Neuronal stem cell (in vitro differentiated cells): Measurements from ENCODE around the gene MLANA.

ENCODE experiments used
- DNase-seq: peaks from one replicate; pipeline ENCODE4 v3.0.0-alpha.2; 2013; ENCODE audit warnings: low spot score
- H2AFZ ChIP-seq: one replicate; pipeline ENCODE4 v1.6.1; 2013; ENCODE audit warnings: mild to moderate bottlenecking, low read length, inconsistent platforms
- H2AK5ac ChIP-seq: 2 replicates; pipeline ENCODE4 v1.6.1; 2013; ENCODE audit warnings: low read depth, mild to moderate bottlenecking, inconsistent platforms, low read length, moderate library complexity, mixed read lengths
- H2BK120ac ChIP-seq: 2 replicates; pipeline ENCODE4 v1.6.1; 2013; ENCODE audit warnings: low read depth, mild to moderate bottlenecking, inconsistent platforms, low read length, moderate library complexity, mixed read lengths
- H2BK12ac ChIP-seq: one replicate; pipeline ENCODE4 v1.6.1; 2013; ENCODE audit warnings: low read length, inconsistent platforms
- H2BK15ac ChIP-seq: 2 replicates; pipeline ENCODE4 v1.6.1; 2013; ENCODE audit warnings: mild to moderate bottlenecking, low read length, inconsistent platforms, mixed read lengths
- H2BK5ac ChIP-seq: one replicate; pipeline ENCODE4 v1.6.1; 2013; ENCODE audit warnings: inconsistent platforms, mild to moderate bottlenecking, low read length, moderate library complexity
- H3K14ac ChIP-seq: one replicate; pipeline ENCODE4 v1.6.1; 2013; ENCODE audit warnings: low read length, inconsistent platforms
- H3K18ac ChIP-seq: 2 replicates; pipeline ENCODE4 v1.6.1; 2013; ENCODE audit warnings: low read length, inconsistent platforms
- H3K23ac ChIP-seq: 2 replicates; pipeline ENCODE4 v1.6.1; 2013; ENCODE audit warnings: low read depth, mild to moderate bottlenecking, mixed read lengths, low read length, inconsistent platforms; ENCODE audit not compliant: poor library complexity
- H3K27ac ChIP-seq: replicated peaks from 3 replicates; pipeline ENCODE4 v1.5.1; 2013; ENCODE audit warnings: low read length, inconsistent platforms
- H3K27me3 ChIP-seq, 3 experiments: 2 replicates each; pipeline ENCODE4 v1.6.1; 2013; ENCODE audit warnings: low read length in 3 of 3, mild to moderate bottlenecking in 2 of 3, inconsistent platforms in 1 of 3, low read depth in 1 of 3, mixed read lengths in 1 of 3, moderate library complexity in 1 of 3; ENCODE audit not compliant: control insufficient read depth in 3 of 3, insufficient read depth in 3 of 3
- H3K36me3 ChIP-seq, 2 donors: replicated peaks in 1 of 2; 2 replicates each; pipeline ENCODE4 v1.6.1; 2013; ENCODE audit warnings: low read length in 2 of 2; ENCODE audit not compliant: control insufficient read depth in 2 of 2, insufficient read depth in 2 of 2
- H3K4ac ChIP-seq: 2 replicates; pipeline ENCODE4 v1.6.1; 2013; ENCODE audit warnings: inconsistent platforms, mild to moderate bottlenecking, low read length, moderate library complexity
- H3K4me1 ChIP-seq, 2 donors: 1 replicate in 1 of 2; 2 replicates in 1 of 2; pipeline ENCODE4 v1.6.1; 2013; ENCODE audit warnings: low read length in 2 of 2, low read depth in 1 of 2; ENCODE audit not compliant: control insufficient read depth in 2 of 2, insufficient read depth in 1 of 2
- H3K4me2 ChIP-seq: one replicate; pipeline ENCODE4 v1.6.1; 2013; ENCODE audit warnings: mild to moderate bottlenecking, low read length, inconsistent platforms; ENCODE audit not compliant: insufficient read depth, poor library complexity, severe bottlenecking
- H3K4me3 ChIP-seq, 2 donors: 2 replicates each; pipeline ENCODE4 v1.5.1; 2013; ENCODE audit warnings: low read length in 2 of 2, mild to moderate bottlenecking in 2 of 2, inconsistent platforms in 1 of 2, moderate library complexity in 1 of 2
- H3K79me1 ChIP-seq: one replicate; pipeline ENCODE4 v1.6.1; 2013; ENCODE audit warnings: low read depth, mild to moderate bottlenecking, inconsistent platforms, low read length, moderate library complexity
- H3K9ac ChIP-seq: one replicate; pipeline ENCODE4 v1.6.1; 2013; ENCODE audit warnings: mild to moderate bottlenecking, low read depth, low read length, inconsistent platforms; ENCODE audit not compliant: poor library complexity
- H3K9me3 ChIP-seq, 2 donors: replicated peaks in 1 of 2; 2 replicates each; pipeline versions ENCODE3 to v1.6.1; 2013; ENCODE audit warnings: low read length in 2 of 2, mild to moderate bottlenecking in 2 of 2, inconsistent platforms in 1 of 2, low read depth in 1 of 2, mixed read lengths in 1 of 2, moderate library complexity in 1 of 2; ENCODE audit not compliant: control insufficient read depth in 2 of 2, insufficient read depth in 1 of 2
- H4K8ac ChIP-seq: one replicate; pipeline ENCODE4 v1.6.1; 2013; ENCODE audit warnings: low read depth, mild to moderate bottlenecking, inconsistent platforms, low read length, moderate library complexity
- H4K91ac ChIP-seq: one replicate; pipeline ENCODE4 v1.6.1; 2013; ENCODE audit warnings: low read length, low read depth, mild to moderate bottlenecking, inconsistent platforms; ENCODE audit not compliant: poor library complexity
- WGBS, 2 donors: extraction: QIAGEN DNeasy Blood & Tissue Kit; methylation state at CpG; one replicate each; pipeline ENCODE4 v1.1.7; 2013; ENCODE audit warnings: missing lambda C conversion rate in 2 of 2, mixed read lengths in 1 of 2; ENCODE audit not compliant: insufficient read length in 2 of 2, insufficient replicate concordance in 1 of 2; ENCODE audit errors: extremely low coverage in 2 of 2; 5-methylcytosine and 5-hydroxymethylcytosine counted together

Gene MLANA

DNA sequence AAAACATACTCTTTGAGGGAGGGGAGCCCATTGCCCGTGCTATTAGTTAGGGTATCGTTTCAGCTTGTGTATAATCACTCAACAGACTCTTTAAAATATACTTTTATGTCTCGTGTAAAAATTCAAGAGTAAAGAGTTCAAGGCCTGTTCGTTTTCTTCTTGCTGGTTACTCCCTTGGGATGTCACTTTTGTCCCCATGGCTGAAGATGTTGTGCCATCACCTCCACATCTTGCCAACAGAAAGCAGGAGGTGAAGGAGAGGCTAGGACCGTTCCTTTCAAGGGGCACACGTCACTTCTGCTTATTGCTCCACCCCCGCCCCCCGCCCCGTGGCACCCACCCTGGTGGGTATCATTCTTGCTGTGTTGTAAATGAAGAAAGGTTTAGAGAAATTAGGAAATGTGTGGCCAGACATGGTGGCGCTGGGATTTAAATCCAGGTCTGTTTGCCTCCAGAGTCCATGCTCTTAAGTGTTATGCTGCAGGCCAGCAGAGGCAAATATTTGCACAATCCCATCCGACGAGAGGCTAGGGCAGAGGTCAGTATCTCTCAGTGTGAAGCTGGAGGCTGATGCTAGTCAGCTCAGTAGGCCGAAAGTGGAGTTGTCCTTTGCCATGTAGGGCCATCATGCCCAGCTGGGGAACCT, 3.0 kb downstream of the MLANA start:
- no peak overlapping the region for H2BK5ac ChIP-seq
- no peak overlapping the region for H3K4me3 ChIP-seq
- H3K27ac ChIP-seq = no peak overlapping the region

GRCh38 chr9:5894237-5894959, 3.7 kb downstream of the MLANA start:
- no peak overlapping the region for H3K4ac ChIP-seq
- no CpG with 5 or more reads among the region's 6 CpGs for WGBS, 2 donors
- DNase-seq = no peak

More for the DNA sequence above, 3.0 kb downstream of the MLANA start:
- H4K8ac ChIP-seq = no peak overlapping the region
- no peak overlapping the region for H3K23ac ChIP-seq
- DNase-seq = no peak
- H2BK120ac ChIP-seq = no peak overlapping the region
- no peak overlapping the region for H3K14ac ChIP-seq
- peaks cover 0 to 1% of the 10 kb centered on the region in 2 donors for H3K4me1 ChIP-seq
- H3K4me2 ChIP-seq = no peak overlapping the region
- H3K9ac ChIP-seq = no peak overlapping the region
- H3K27me3 ChIP-seq = no peaks in the 10 kb centered on the region
- no peak overlapping the region for H2BK15ac ChIP-seq
- WGBS, 2 donors = no CpG with 5 or more reads among the region's 13 CpGs
- no peaks in the 10 kb centered on the region for H3K36me3 ChIP-seq
- no peak overlapping the region for H2BK12ac ChIP-seq
- no peaks in the 10 kb centered on the region for H3K79me1 ChIP-seq
- H4K91ac ChIP-seq = no peak overlapping the region
- H2AK5ac ChIP-seq = no peak overlapping the region
- H3K4ac ChIP-seq = no peak overlapping the region
- no peak overlapping the region for H3K18ac ChIP-seq
- H2AFZ ChIP-seq = no peak overlapping the region
- no peaks in the 10 kb centered on the region for H3K9me3 ChIP-seq

DNA sequence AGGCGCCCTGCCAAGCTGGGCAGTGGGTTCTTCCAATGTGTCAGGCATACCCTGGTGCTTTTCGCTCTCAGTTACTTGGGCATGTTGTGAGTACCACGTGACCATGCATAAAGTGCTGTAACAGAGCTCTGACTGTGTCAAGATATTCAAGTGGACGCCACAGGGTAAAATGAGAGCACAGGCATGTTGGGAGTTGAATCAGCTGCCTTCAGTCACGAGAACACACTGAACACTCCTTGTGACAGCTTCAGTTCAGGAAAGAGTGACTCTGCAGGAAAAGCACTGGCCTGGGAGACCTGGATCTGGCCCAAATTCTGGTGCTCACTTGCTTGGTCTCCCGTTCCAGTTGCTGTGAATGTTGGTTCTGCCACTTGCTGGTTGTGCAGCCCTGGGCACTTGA, 5.1 kb downstream of the MLANA start:
- Histone ChIP-seq H4K91ac (no peak overlapping the region), H3K4ac (no peak overlapping the region), H3K23ac (no peak overlapping the region), H3K36me3 (no peaks in the 10 kb centered on the region), H3K9ac (no peak overlapping the region), H3K79me1 (no peaks in the 10 kb centered on the region), H3K27me3 (no peaks in the 10 kb centered on the region), H2AK5ac (no peak overlapping the region), H2BK5ac (no peak overlapping the region), H2AFZ (no peak overlapping the region), H2BK12ac (no peak overlapping the region), H3K14ac (no peak overlapping the region), H2BK15ac (no peak overlapping the region), H3K4me2 (no peak overlapping the region), H3K4me3 (no peak overlapping the region), H3K9me3 (no peaks in the 10 kb centered on the region), H4K8ac (no peak overlapping the region), H3K4me1 (peaks cover 0 to 1% of the 10 kb centered on the region in 2 donors), H3K18ac (no peak overlapping the region), H2BK120ac (no peak overlapping the region), H3K27ac (no peak overlapping the region)
- DNase-seq = no peak
- no CpG with 5 or more reads among the region's 6 CpGs for WGBS, 2 donors

More at GRCh38 chr9:5894237-5894959, 3.7 kb downstream of the MLANA start:
- H3K79me1 ChIP-seq = no peaks in the 10 kb centered on the region
- no peak overlapping the region for H3K9ac ChIP-seq
- H3K4me2 ChIP-seq = no peak overlapping the region
- H3K27me3 ChIP-seq = no peaks in the 10 kb centered on the region
- no peak overlapping the region for H3K23ac ChIP-seq
- no peak overlapping the region for H2BK12ac ChIP-seq
- H3K18ac ChIP-seq = no peak overlapping the region
- no peak overlapping the region for H4K91ac ChIP-seq
- H3K14ac ChIP-seq = no peak overlapping the region
- no peaks in the 10 kb centered on the region for H3K36me3 ChIP-seq
- no peak overlapping the region for H3K4me3 ChIP-seq
- H2BK5ac ChIP-seq = no peak overlapping the region
- no peak overlapping the region for H2AK5ac ChIP-seq
- H3K27ac ChIP-seq = no peak overlapping the region
- no peak overlapping the region for H4K8ac ChIP-seq
- no peak overlapping the region for H2BK120ac ChIP-seq
- H2BK15ac ChIP-seq = no peak overlapping the region
- peaks cover 0 to 1% of the 10 kb centered on the region in 2 donors for H3K4me1 ChIP-seq
- H2AFZ ChIP-seq = no peak overlapping the region
- H3K9me3 ChIP-seq = no peaks in the 10 kb centered on the region

- H2BK5ac ChIP-seq = no peak overlapping the region
- no CpG with 5 or more reads among the region's 4 CpGs for WGBS, 2 donors
Measured at GRCh38 chr9:5896863-5897262, 6.2 kb downstream of the MLANA start.

More at GRCh38 chr9:5896863-5897262, 6.2 kb downstream of the MLANA start:
- H3K4ac ChIP-seq = no peak overlapping the region
- H2BK120ac ChIP-seq = no peak overlapping the region
- H3K9ac ChIP-seq = no peak overlapping the region
- H3K36me3 ChIP-seq = no peaks in the 10 kb centered on the region
- H3K4me2 ChIP-seq = no peak overlapping the region
- no peak overlapping the region for H3K18ac ChIP-seq
- H3K4me3 ChIP-seq = no peak overlapping the region
- DNase-seq = no peak
- no peak overlapping the region for H2AFZ ChIP-seq
- no peak overlapping the region for H2AK5ac ChIP-seq
- no peaks in the 10 kb centered on the region for H3K9me3 ChIP-seq
- H3K27me3 ChIP-seq = no peaks in the 10 kb centered on the region
- no peak overlapping the region for H2BK12ac ChIP-seq
- H3K4me1 ChIP-seq = peaks cover 0 to 1% of the 10 kb centered on the region in 2 donors
- H4K8ac ChIP-seq = no peak overlapping the region
- no peak overlapping the region for H4K91ac ChIP-seq
- H3K23ac ChIP-seq = no peak overlapping the region
- H2BK15ac ChIP-seq = no peak overlapping the region
- H3K79me1 ChIP-seq = no peaks in the 10 kb centered on the region
- H3K14ac ChIP-seq = no peak overlapping the region
- no peak overlapping the region for H3K27ac ChIP-seq
